ENCODE data around the gene GRB2.

GRCh38 chr17:75445296-75445695 lies 39.8 kb upstream of the GRB2 start:
- TF ChIP-seq CTCF (IDR thresholded peaks at IDR 0.05) (no peak), POLR2A (IDR thresholded peaks at IDR 0.05) (no peak)

Measured in lower leg skin (tissue), 3 donors.